Left renal pelvis (tissue), 4 donors: ENCODE results near the gene TMEM207. TPM values are rescaled to one million over a fixed set of nuclear protein-coding genes. Genes with fewer than 3 reads are reported as not detected.

Experiments used
- DNase-seq, 4 donors: peaks; one replicate each; pipeline ENCODE4 v3.0.0-alpha.2; 2013; ENCODE audit warnings: low read depth in 4 of 4, low spot score in 3 of 4
- polyA plus RNA-seq, 4 donors: library from polyadenylated mRNA; unstranded; fragments of 120-200 nt; gene quantifications; one replicate each; pipeline ENCODE4 v1.2.1, GENCODE V29; 2013; ENCODE audit not compliant: insufficient read length in 4 of 4

The TMEM207 gene
- polyA plus RNA-seq, 4 donors = 0.42 to 22.1 (median 17.0) TPM

DNA sequence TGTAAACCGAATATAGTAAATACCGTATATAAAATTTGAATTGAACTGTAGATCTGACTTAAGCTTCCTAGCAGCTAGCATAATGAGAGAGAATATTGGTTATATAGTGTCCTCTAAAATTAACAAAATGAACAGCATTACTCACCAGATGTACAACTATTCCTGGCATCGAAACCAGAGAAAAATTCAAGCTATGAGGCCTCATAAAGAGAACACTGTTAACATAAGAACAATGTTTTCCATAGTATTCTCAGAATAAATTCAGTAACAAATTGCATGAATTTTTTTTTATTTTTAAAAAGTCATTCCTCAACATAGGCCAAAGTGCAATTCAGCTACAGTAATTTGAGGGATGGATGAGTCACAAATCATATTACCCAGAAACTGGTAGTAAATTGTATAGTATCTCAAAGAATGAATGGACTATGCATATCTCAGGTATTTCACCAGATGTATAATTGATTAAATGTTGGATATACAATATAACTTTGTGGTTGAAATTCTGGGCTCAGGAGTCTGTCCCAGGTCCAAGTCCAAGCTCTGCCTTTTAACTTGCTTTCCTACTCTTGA, 5.0 kb downstream of the TMEM207 start:
- DNase-seq = no peak

GRCh38 chr3:190444006-190444405, 5.7 kb downstream of the TMEM207 start:
- no peak for DNase-seq

- no peak for DNase-seq
These were observed 6.4 kb downstream of the TMEM207 start for GRCh38 chr3:190443257-190443656.

DNA sequence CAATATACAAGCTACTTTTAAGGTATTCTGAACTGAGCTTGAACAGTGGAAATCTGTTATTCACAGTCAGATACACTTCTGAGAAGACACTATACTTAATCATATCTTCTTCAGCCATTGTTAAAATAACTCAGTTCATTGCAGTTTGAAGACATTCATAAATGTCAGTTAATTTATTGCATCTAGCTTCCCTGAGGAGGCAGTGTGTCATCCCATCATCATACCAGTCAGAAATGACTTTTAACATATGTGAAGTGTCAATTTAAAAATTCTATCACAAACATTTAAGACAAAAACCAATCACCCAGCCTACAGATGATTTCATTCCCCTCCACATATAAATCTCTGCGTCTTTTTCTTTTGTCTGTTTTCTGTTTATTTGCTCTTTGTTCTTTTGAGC, 7.5 kb downstream of the TMEM207 start:
- DNase-seq = no peak

DNA sequence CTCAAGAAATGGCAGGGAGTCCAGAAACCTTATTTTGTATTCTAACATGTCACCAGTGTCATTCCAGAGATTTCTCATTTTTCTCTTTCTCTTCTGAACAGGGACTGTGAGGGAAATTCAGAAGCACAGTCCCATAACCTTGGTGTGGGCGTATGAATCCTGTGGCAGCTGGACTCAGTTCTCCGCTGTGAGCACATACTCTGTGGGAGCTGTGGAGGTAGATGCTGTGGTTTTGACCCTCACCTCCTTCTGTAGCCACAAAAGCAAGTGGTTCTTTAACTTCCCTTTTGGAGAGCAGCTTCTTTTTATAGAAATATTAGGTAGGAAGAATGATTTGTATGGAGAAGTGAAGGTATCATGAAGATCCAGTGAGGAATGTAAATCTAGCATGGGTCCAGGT, 13.4 kb downstream of the TMEM207 start:
- no peak for DNase-seq

- DNase-seq = no peak
These were observed 14.1 kb downstream of the TMEM207 start for GRCh38 chr3:190435618-190436017.

DNA sequence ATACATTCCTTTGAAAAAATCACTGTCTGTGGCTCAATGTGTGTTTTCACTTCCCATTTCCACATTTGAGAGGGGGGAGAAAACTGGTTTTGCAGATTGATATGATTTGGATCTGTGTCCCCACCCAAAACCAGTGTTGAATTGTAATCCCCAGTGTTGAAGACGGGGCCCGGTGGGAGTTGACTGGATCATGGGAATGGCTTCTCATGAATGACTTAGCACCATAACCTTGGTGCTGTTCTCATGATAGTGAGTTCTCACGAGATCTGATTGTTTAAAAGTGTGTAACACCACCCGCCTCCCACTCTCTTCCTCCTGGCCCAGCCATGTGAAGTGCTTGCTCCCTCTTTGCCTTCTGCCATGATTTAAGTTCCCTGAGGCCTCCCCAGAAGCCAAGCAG, 16.1 kb downstream of the TMEM207 start:
- no peak for DNase-seq

DNA sequence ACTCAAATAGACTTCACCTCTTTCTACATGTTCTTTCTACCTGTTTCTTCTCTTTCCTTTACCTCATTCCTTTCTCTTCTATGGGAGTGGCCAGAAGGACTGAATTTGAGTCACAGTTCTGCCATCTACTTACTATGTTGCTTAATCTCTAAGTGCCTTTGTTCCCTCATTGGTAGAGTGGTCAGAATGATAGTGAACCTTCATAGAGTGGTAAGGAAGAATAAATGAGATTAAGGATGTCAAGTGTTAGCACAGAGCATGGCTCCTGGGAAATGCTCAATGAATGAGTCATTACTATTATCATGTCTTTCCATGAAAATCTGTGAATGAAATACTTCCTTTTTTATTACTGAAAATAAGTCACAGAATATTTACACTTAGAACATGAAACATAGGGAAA, 17.5 kb downstream of the TMEM207 start:
- DNase-seq = no peak

DNA sequence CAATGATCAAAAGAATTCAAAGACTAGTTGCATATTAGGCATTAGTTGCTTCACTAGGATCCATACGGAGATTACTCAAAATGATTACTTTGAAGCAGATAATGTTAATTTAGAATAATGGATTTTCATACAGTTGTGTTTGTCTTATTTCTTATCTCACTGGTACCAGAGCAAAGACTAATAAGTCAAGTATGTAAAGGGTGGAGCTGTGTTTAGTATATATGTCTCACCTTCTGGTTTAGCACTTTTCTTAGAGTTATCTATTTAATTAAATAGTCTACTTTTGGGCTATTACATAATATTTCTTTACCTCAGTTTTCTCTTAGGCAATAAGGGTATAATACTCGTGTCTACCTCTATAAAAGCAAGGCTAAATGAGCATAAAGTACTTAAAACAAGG, 18.8 kb downstream of the TMEM207 start:
- DNase-seq = no peak

- DNase-seq = no peak
These were observed 20.0 kb downstream of the TMEM207 start for GRCh38 chr3:190429681-190430080.

- DNase-seq = no peak
These were observed 22.7 kb downstream of the TMEM207 start for GRCh38 chr3:190426806-190427507.

- DNase-seq = no peak
These were observed 23.9 kb downstream of the TMEM207 start for GRCh38 chr3:190425833-190426232.

DNA sequence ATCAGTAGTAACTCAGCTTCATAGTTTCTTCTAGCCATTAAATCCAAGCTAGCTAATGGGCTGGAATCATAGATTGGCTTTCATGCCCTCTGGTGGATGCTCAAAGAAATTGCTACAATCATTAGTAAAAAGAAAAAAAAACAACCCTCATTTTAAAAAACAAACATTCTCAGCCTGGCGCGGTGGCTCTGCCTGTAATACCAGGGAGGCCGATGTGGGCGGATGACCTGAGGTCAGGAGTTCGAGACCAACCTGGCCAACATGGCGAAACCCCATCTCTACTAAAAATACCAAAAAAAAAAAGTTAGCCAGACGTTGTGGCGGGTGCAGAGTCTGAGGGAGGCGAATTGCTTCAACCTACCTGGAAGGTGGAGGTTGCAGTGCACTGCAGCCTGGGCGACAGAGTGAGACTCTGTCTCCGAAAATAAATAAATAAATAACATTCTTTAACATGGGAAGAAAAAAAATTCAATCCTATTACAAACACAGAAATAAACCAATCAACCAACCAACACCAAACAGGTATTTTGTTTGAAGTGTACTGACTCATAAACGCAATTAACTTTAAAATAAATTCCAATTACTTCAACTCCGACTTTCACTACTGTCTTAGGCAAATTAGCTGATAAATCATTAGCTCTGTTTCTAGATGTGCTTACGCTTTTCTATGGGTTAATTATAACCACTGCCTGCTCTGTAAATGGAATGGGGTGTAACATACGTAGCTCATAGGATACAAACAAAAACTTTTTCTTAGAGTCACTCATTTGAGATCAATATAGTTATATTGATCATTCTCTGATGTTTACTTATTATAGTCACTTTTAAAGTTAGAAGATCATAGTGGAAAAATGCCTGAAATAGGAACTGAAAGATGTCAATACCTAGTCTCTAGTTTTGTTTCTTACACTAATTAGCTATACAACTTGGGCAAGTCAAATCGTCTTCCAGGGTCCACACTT, 24.9 kb downstream of the TMEM207 start:
- peak; percentile 15 to 34 (median 22) for DNase-seq

DNA sequence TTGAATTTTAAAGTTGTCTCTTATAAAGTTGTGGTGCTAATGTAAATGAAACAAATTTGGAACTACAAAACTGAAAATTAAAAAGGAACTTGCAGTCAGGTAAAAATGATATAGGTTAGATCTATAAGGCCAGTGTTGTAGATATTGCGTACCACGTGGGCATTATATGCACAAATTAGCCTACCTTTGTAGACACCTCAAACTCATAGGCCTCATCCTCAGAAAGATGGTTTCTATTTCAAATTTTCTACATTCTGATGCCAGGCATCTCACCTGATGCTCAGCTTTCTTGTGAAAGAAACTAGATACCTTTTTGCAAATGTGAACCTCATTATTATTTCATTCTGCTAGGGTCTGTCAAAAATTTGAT, 25.6 kb downstream of the TMEM207 start:
- no peak for DNase-seq

- DNase-seq = no peak
These were observed 35.4 kb downstream of the TMEM207 start for GRCh38 chr3:190414297-190414696.

DNA sequence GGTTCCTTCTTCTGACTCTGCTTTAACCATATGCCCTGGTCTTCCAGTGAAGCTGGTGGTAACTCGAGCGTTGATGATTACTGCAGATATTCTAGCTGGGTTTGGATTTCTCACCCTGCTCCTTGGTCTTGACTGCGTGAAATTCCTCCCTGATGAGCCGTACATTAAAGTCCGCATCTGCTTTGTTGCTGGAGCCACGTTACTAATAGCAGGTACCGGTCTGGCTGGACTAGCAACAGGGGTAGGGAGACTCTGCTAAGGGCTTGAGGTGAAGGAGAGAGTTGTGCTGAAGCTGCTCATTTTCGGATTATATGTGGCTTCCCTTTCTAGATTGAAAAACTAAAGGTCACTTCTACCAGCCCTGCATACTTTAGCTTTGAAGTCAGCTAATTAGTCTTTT, 45.0 kb downstream of the TMEM207 start:
- DNase-seq = no peak

DNA sequence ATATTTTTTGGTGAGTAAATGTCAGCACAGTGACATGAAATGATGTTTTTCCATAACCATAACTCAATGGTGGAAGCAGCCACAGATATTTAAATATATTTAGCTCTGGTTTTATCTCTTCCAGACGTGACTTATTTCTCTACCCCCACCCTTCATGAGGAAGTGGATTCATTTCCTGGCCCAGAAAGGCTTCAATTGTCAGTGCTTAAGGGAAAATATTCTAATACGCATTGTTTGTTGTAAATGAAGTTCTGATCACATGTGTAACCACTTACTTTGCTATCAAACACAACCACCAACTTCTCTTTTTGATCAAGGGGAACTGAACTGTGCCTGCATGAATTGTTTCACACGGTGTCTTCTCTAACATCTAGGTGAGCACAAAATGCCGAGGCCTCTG, 47.7 kb downstream of the TMEM207 start:
- DNase-seq = no peak

DNA sequence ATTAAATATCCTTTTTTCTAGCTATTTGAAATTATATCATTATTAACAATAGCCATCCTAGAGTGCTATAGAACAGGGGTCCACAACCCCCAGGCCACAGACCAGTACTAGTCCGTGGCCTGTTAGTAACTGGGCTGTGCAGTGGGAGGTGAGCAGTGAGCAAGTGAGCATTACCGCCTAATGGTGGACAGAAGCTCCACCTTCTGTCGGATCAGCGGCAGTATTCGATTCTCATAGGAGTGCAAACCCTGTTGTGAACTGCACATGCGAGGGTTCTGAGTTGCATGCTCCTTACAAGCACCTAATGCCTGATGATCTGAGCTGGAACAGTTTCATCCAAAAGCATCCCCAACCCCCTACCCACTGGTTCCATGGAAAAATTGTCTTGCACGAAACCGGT, 50.0 kb downstream of the TMEM207 start:
- DNase-seq = no peak

DNA sequence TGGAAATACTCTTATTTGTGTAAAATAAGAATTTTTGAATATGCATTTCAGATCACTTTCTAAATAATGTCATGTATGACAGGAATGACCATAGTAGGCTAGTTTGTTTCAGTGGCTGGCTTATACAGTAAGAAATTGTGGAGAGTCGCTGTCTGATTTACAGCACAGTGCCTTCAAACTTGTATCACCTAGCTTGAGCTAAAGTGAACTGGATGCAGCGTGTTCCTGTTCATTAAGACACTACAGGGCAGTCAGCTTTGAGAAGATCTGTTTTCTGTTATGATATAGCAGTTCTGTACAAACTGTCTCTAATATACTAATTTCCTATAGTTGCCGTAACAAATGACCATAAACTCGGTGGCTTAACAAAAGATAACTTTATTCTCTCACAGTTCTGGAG, 51.8 kb downstream of the TMEM207 start:
- no peak for DNase-seq

DNA sequence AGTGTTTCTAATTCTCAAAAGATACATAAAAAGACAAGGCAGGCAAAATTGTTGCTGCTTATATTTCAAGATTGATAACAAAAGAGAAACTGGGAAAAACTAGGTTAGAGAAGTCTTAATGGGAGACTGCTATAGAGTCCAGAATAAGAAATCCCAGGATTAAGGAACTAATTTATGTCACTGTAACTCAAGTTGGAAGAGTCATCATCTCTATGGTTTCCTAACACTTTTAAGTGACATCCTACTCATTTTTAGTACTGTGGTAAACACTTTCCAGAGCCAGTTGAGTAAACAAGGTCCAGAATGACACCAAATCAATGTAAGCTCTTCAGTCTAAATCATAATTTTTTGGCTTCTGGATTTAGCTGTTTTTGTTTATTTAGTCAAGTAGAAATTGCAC, 53.7 kb downstream of the TMEM207 start:
- no peak for DNase-seq

DNA sequence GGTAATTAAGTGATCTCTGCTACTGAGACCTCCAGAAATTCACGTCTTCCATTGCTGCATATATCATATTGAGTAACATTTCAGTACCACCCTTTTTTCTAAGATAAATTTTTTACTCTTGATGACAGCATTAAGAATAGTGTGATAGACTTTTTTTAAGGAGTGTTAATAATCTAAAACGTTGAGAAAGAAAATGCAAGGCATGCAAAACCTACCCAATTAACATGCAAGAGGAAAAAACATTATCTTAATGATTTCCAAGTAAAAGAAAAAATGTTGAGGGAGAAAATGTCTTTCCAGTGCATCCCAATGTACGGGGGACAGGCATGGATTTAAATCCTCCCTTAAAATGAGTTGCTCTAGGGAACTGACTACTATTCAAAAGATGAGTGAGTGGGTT, 61.0 kb downstream of the TMEM207 start:
- DNase-seq = no peak
